ENCODE measurements around the gene GPR161.

Gene GPR161

DNA sequence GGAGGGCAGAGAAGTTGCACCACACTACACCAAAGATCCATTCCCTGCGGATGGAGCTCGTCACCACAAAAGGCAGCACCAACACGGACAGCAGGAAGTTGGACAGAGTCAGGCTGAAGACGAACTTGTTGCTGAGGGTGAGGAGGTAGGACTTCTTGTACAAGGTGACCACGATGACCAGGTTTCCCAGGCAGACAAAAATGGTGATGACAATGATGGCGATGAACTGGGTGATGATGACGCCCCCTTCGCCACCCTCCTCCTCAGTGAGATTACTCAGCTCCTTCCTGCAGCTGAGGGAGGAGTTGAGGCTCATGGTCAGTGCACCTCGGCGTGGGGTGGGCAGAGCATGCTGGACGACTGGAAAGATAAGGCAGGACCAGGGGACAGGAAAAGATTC is 32.2 kb downstream of the GPR161 start:
- no peak for DNase-seq

DNA sequence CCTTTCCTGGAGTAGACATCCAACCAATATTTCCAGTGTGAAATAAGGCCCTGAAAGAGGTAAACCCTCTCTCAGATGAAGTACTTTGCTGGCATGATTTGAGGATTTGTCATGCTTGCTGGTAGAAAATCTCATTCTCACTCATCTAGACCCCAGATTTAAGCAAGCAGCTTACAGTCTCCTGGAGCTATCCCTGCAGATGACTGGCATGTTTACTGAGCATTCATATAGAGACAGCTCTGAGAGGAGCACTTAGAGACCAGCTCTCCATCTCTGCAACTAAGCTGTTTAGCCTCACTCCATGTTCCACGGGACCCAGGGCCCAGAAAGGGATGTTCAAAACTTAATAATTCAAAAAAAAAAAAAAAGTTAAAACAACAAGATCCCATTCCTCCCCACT is 34.2 kb downstream of the GPR161 start:
- no peak for DNase-seq

DNA sequence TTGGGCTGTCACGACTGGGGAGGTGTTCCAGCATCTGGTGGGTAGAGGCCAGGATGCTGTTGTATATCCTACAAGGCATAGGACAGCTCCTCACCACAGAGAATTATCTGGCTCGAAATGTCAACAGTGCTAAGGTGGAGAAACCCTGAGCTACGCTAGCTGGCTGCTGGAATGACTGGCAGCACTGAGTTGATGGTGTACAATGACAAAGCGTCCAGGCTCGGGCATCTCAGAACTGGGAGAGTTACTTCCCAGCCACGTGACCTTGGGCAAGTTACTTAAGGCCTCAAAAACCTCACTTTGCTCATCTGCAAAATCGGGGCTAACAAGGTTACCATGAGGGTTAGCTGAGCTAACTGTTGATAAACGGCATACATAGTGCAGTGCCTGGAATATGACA is 35.4 kb downstream of the GPR161 start:
- no peak for DNase-seq

- no peak for DNase-seq
These were observed 36.3 kb downstream of the GPR161 start for GRCh38 chr1:168100315-168101002.

GRCh38 chr1:168099337-168099801 is 37.4 kb downstream of the GPR161 start:
- no peak for DNase-seq

DNA sequence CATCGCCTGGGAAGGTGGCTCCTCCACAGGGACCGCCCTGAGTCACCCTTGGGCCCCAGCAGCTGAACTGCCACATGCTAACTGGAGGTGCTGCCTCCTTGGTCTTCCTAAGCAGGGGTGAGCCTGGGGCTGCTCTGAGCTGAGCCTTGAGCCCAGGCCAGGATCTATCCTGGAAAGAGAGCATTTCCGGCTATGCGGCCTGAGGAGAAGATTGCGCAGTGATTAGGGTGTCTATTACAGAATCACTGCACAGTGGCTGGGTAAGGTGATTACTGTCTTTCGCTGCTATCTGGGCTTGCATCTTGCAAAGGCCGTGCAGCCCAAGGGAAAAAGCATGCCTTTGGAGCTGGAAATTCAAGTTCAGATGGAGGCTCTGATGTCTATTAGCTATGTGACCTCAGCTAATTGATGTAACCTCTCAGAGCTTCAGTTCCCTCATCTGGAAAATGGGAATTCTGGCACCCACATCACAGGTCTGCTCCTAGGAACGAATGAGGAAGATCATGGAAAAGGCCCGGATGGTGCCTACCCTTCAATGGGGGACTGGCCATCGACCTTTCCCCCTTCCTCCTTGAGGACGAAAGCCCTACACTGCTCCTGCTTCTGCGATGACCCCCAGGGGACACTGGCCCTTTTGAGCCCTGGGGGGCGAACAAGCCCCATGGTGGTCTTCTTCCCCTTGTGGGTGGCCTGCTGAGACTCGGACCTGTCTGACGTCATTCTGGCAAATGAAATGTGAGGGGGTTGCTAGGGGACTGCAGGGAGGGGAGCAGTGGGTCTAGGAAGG is 38.0 kb downstream of the GPR161 start:
- DNase-seq, result no peak

DNA sequence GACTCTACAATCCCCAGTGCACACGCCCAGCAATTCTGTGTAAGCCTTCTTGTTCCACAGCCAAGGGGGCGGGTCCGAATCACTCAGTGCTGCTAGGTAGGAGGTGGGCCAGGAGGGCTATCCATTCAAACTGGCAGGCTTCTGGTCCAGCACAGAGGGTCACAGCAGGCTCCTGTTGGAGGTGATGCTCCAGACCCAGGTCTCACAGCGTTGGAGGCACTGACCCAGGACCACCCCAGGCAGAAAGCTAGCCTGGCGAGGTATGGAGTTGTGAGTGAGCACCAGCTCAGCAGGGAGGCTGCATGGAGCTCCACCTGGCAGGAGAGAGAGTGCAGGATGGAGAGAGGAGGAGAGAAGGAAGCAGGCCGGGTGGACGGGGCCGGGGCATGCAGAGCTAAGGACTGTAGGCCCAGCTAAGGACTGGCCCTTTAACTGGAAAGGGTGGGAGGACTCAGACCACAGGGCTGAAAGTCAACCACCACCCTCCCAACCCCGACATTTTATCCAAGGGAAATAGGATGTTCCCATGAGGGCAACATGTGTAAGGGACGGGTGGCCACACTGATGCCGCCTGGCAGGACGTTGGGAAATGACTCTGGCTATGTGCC is 38.7 kb downstream of the GPR161 start:
- no peak for DNase-seq

DNA sequence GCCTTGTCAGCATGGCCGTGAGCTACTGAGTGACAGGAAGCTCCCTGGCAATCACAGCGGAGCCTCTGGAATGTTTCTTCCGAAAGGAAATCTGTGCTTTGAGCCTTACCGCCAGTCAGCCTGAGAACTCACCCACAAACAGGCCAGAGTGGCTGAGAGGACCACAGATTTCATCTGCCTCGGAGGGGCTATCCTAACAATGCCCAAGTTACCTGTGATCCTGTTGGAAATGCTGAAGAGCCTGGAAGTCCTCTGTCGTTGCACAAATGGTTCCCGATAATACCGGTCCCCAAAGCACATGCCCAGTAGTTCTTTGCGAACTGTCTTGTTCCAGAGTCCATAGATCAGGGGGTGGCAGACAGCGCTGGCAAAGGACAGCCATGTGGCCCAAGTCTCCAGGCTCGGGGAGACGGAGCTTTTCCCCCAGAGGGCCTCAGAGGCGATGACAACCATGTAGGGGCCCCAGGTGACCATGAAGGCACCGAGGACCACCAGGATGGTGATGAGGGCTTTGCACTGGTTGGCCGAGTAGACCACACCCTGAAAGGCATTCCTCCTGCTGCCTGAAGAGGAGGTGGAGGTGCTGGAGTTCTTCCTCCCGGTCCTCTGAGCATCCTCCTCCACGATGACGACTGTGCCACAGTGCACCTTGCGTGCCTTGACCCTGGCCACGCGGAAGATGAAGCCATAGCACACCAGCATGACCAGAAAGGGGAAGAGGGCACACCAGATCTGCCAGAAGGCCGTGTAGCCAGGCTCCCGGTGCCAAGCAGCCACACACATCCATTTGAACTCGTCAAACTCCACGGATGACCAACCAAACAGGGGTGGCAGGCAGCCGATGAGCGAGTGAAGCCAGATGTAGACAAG is 40.2 kb downstream of the GPR161 start:
- DNase-seq, result no peak

DNA sequence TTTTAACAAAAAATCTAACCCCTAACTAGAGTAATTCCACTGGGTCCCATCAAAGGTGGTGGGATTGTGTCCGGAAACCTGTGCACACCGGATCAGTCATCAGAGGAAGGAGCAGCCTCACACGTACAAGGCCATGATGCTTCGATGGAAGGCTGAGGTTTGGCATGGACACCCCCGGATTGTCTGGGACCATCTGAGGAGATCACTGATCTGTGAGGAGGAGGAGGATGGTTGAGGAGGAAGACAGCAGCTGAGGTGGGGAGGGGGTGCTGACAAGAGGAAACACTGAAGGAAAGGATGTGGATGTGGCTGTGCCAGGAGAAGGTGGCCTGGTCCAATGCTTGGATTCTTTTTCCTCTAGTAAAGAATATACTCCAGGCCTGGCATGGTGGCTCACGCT is 41.3 kb downstream of the GPR161 start:
- DNase-seq, result no peak

- no peak for DNase-seq
These were observed 43.1 kb downstream of the GPR161 start for GRCh38 chr1:168093616-168094015.

DNA sequence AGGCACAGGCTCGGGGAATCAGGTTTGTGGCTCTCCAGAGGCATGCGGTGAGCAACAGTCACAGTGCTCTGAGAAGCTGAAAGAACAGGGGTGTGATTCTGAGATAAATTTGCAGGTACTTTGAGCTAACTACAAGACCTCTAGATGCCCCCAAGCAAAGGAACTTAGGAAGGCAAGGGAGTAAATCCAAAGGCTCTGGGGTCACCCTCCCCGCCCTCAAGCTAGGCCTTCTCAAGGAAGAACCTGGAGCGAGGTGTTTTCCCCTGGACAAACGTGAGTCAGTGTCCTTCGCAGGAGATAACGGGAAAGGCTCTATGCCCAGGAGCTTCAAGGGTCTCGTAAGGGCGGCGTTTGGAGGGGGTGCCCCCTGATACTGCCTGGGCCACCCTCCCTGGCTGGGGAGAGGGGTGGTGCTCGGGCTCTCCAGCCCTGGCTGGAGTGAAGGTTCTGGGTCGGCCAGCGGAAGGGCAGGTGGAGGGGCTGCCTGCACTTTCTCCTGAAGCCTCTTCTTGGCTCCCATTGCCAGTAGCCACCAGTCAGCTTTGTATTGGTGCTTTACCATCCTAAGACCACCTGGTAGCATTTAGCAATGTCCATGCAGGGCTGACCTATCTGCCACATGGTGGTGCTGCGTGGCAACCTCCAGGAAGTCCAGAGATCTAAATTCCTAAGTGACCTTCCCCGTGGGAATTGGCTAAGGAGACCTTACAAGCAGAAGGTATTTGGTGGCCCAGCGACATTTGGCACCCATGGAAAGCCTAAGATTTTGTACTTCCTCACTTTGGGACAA is 44.0 kb downstream of the GPR161 start:
- DNase-seq, result no peak

DNA sequence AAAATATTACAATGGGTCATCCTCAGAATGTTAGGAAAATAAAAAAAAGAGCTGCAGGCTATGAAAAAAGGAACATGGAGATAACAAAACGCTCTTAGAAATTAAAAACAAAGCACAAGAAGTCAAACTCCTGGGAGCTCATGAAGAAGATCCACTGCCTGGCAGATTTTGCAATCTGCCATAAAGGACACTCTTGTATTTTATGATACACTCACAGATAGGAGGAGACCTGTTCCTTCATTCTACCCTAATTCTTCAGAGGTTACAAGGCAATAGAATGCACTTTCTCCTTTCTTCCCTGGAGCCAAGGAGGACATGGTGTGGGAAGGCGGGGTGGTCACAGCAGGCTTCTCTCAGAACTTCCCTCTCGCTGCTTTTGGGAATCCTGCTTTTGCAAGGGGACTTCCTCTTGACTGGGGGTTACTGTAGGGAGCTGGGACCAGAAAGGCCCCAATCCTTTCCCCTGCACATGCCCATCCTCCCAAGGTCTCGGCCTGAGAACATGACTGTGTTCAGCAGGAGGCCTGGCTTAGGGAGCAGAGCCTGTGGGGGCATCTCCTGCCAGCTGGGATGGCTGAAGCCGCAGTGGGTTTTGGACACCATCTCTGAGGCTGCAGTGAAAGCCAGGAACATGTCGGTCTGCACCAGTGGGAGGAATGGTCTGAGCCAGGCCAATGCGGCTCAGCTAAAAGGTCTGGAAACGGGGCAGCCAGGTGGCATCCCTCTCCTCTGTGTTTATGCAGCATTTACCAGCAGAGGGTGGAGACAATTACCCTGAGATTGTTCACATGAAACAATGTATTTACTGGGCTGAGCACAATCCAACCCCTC is 44.8 kb downstream of the GPR161 start:
- DNase-seq, result peak in 1 of 2 experiments; percentile 36

- DNase-seq, result no peak
These were observed 45.7 kb downstream of the GPR161 start for GRCh38 chr1:168091063-168091462.

- DNase-seq, result no peak
These were observed 46.3 kb downstream of the GPR161 start for GRCh38 chr1:168090395-168090794.

DNA sequence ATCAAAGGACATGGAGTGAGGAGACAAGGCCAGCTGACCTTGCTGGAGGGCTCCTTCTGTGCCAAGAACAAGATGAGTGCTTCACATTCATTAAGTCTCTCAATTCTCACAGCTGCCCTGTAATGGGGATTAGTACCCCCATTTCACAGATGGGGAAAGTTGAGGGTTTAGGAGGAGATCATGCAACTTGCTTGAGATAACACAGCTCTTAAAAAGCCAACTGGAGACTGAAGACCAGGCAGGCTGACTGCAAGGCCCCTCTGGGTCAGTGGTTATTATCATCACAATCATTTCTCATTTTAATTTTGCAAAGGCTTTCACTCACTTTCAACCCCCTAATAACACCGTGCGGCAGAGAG is 46.8 kb downstream of the GPR161 start:
- DNase-seq, result no peak

DNA sequence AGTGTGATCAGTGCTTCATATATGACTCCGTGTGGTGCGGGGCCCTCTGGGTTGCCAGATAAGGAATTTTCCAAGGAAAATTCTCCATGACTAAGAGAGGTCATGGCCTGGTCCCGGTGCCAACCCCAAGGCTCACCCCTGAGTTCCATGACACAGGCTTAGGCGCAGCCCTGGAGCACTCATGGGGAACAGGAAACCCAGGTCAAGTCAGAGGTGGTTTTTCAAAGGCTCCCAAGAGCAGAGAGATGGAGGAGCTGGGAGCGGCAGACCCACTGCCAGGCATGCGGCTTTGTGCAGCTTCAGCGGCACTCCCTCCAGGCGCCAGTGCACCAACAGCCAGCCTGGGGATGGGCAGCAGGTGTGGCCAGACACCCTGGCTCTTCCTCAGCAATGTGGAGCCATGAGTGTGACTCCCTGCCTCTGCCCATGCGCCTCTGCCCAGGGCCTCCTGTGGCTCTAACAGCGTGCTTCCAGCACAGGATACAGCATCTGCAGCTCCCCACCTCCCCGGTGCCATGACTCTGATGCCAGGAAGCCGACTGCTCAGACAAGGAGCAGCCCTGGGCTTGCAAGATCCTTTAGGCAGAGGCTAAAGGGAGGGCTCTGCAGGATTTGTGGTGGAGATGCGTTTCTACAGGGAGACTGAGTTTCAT is 47.3 kb downstream of the GPR161 start:
- DNase-seq, result no peak

DNA sequence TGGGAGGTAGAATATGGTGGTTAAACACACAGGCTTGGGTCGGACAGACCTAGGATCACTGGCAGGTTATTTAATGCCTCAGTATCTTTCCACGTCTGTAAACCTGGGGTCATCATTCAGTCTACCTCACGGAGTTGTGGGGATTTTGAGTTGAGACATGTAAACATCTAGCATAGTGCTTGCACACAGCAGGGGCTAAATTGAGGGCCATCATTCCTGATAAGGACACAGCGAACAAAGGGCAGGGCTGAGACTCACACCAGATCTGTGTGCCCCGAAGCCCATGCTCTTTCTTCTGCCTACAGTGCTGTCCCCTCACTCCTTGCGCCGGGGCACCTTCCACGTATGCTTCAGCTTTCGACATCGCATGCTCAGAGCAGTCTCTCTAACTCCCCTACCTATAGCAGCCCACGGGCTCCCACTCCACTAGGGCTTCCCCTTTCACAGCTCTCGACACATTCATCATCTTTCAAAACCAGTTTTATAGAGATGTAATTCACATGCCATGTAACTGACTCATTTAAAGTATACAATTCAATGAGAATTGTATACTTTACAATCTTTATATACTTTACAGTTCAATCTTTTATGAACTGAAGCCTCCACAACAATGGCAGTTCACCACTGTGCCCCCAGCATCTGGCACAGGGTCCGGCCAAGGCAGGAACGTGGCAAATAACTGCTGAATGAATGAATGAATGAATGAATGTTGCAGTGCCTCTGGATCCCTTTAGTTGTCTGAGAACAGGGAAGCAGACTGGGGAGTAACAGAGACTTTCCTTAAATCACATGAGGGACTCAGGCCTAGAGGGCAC is 48.0 kb downstream of the GPR161 start:
- no peak for DNase-seq

DNA sequence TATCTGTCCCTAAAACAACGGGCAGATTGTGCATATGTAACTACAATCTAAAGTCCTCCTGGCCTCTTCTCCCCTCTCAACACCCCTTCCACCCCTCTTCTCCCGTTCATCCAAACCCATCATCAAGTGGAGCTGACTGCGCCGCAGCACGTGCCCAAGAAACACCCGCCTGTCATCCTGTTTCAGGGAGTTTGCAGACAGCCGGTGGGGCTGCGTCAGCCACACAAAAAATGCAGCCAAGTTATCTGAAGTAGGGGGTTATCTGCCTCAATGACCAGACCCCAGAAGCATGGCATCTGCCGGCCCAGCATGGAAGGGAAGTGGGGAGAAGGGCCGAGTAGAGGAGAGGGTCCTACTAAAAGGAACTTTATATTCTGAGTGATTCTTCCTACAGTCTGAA is 49.0 kb downstream of the GPR161 start:
- DNase-seq, result no peak

- no peak for DNase-seq
These were observed 50.3 kb downstream of the GPR161 start for GRCh38 chr1:168086438-168086837.

DNA sequence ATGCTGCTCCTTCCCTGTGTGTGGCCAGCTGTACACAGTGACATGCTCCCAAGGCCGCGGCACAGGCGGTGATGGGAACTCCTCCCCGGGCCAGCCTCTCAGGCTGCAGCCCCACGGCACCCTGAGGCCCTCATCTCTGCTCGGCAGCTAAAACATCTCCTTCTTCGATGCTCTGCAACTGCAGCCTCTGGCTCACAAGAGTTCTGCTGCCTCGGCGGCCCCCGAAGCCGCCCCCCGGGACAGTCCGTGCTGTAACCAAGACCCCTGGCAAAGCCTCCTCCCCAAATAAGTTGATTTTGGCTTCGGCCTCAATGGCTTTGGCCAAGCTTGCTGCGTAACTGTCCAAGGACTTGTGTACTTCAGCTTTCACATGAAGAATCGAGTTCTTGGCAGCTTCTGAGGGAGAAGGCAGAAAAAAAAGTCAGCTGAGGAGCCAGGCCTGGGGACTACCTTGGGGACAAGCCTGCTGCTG is 51.3 kb downstream of the GPR161 start:
- DNase-seq, result no peak
